Gastroesophageal sphincter (tissue), 3 donors: Measurements from ENCODE around the gene FCHSD1.

Source experiments
- POLR2A ChIP-seq, 2 donors: fragments of 450-650 bp; IDR thresholded peaks; one replicate each; pipeline ENCODE4 v1.6.1; 2017; ENCODE audit warnings: antibody characterized with exemption in 2 of 2, mild to moderate bottlenecking in 2 of 2, moderate library complexity in 1 of 2
- POLR2AphosphoS5 ChIP-seq: sonication (generic); formaldehyde crosslinking; IDR thresholded peaks from one replicate; pipeline ENCODE4 v1.6.1; 2017; ENCODE audit warnings: antibody characterized with exemption
- TF ChIP-seq, protein P1 (sequence below), 4 experiments: fragments of 200-600 bp in 2 of 4; fragments of 450-650 bp in 2 of 4; sonication (generic) in 1 of 4; IDR thresholded peaks; one replicate each; pipeline ENCODE4 v1.5.1; 2017 to 2019; ENCODE audit warnings: antibody characterized with exemption in 4 of 4, mild to moderate bottlenecking in 2 of 4, moderate library complexity in 2 of 4

DNA sequence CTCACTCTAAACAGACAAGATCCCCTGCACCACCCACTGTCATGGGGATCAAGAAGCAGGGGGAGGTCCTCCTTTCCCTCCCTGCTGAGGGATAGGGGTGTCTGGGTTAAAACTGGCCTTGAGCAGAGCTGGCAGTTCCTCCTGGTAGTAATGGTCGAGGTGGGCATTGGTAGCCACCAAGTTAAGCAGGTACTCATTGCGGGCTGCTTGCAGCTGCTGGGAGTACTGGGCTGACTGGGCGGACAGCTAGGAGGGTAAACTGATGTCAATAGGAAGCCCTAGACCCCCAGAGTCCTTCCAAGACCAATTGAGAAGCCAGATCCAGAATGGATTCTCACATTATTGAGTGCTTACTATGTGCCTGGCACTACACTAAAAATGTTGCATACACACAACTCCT, 3.4 kb downstream of the FCHSD1 start:
- no peak for TF ChIP-seq POLR2A (IDR thresholded peaks at IDR 0.05)
- TF ChIP-seq, protein P1, sequence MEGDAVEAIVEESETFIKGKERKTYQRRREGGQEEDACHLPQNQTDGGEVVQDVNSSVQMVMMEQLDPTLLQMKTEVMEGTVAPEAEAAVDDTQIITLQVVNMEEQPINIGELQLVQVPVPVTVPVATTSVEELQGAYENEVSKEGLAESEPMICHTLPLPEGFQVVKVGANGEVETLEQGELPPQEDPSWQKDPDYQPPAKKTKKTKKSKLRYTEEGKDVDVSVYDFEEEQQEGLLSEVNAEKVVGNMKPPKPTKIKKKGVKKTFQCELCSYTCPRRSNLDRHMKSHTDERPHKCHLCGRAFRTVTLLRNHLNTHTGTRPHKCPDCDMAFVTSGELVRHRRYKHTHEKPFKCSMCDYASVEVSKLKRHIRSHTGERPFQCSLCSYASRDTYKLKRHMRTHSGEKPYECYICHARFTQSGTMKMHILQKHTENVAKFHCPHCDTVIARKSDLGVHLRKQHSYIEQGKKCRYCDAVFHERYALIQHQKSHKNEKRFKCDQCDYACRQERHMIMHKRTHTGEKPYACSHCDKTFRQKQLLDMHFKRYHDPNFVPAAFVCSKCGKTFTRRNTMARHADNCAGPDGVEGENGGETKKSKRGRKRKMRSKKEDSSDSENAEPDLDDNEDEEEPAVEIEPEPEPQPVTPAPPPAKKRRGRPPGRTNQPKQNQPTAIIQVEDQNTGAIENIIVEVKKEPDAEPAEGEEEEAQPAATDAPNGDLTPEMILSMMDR (IDR thresholded peaks at IDR 0.05) = no peak
- TF ChIP-seq POLR2AphosphoS5 = no peak
